HepG2 (cell line): ENCODE measurements around the gene ALDH7A1. TPM values are rescaled to one million over a fixed set of nuclear protein-coding genes. Genes with fewer than 3 reads are reported as not detected.

Experiments used
- ATAC-seq: fragments of 200-7000 bp; cut with Tn5 transposase; 3 replicates; pipeline ENCODE4 v1.9.1; 2020; ENCODE audit warnings: mild to moderate bottlenecking, moderate library complexity
- BruUV-seq: library from RNA; stranded (reverse); fragments of 400-500 nt; replicated peaks from 2 replicates; lab custom pipeline; 2021; lab: Mats Ljungman, UMichigan
- CTCF ChIA-PET: fragments of 300-600 bp; formaldehyde crosslinking; extraction: SDS; loops from one replicate; lab custom pipeline; 2021; ENCODE audit warnings: low total read pairs, inconsistent platforms, low intra/inter-chr PET ratio; lab: Yijun Ruan, JAX
- POLR2A ChIA-PET: fragments of 350-600 bp; sonication (Branson Sonifier 250); formaldehyde crosslinking; loops from one replicate; lab custom pipeline; 2020; ENCODE audit warnings: antibody characterized with exemption, inconsistent platforms; lab: Yijun Ruan, JAX
- DNase-seq: peaks from one replicate; pipeline ENCODE4 v3.0.0-alpha.2; 2015; ENCODE audit warnings: low spot score
- FAIRE-seq: peaks from 3 replicates; lab custom pipeline; 2011; peaks lifted over from hg19 to GRCh38; lab: Jason Lieb, UNC
- H2AFZ ChIP-seq: one replicate; pipeline ENCODE4 v1.6.1; 2011; ENCODE audit warnings: low read length, inconsistent platforms
- H3K27ac ChIP-seq: fragments of 300-600 bp; 3 replicates; pipeline ENCODE4 v1.8.0; 2011; ENCODE audit warnings: mixed run types, mild to moderate bottlenecking, mixed read lengths, low read length, inconsistent platforms; ENCODE audit not compliant: insufficient read depth; ENCODE audit errors: extremely low read length
- H3K27me3 ChIP-seq, 2 experiments: fragments of 200-600 bp in 1 of 2; 2 replicates in 1 of 2; 3 replicates in 1 of 2; pipeline versions ENCODE4 v1.6.0 to v1.8.0; 2011; ENCODE audit warnings: low read length in 2 of 2, mild to moderate bottlenecking in 2 of 2, moderate library complexity in 2 of 2, inconsistent platforms in 1 of 2; ENCODE audit not compliant: insufficient read depth in 2 of 2, control insufficient read depth in 1 of 2
- H3K36me3 ChIP-seq, 2 experiments: fragments of 200-600 bp in 1 of 2; replicated peaks in 1 of 2; 2 replicates in 1 of 2; 3 replicates in 1 of 2; pipeline versions ENCODE4 v1.5.1 to v1.8.0; 2011; ENCODE audit warnings: low read length in 2 of 2, inconsistent platforms in 1 of 2; ENCODE audit not compliant: insufficient read depth in 2 of 2, control insufficient read depth in 1 of 2
- H3K4me1 ChIP-seq: 2 replicates; pipeline ENCODE4 v1.5.1; 2012; ENCODE audit warnings: low read length, inconsistent platforms; ENCODE audit not compliant: insufficient read depth
- H3K4me2 ChIP-seq: 2 replicates; pipeline ENCODE4 v1.6.0; 2011; ENCODE audit warnings: low read depth, low read length, inconsistent platforms
- H3K4me3 ChIP-seq, 3 experiments: fragments of 200-600 bp in 1 of 3; sonication (generic), shearing (Covaris generic) in 1 of 3; replicated peaks in 1 of 3; 2 replicates each; pipeline ENCODE4 v1.5.1; 2011 to 2016; ENCODE audit warnings: low read length in 3 of 3, inconsistent platforms in 2 of 3, low read depth in 2 of 3, mild to moderate bottlenecking in 2 of 3, control low read depth in 1 of 3, mixed read lengths in 1 of 3; ENCODE audit not compliant: insufficient read depth in 1 of 3
- H3K79me2 ChIP-seq: one replicate; pipeline ENCODE4 v1.6.1; 2011; ENCODE audit warnings: low read length, inconsistent platforms; ENCODE audit not compliant: insufficient read depth
- H3K9ac ChIP-seq: 2 replicates; pipeline ENCODE4 v1.6.0; 2011; ENCODE audit warnings: mild to moderate bottlenecking, low read depth, low read length, inconsistent platforms; ENCODE audit not compliant: insufficient read depth
- H3K9me3 ChIP-seq: 2 replicates; pipeline ENCODE4 v1.5.1; 2012; ENCODE audit warnings: mild to moderate bottlenecking, low read length
- H4K20me1 ChIP-seq: 2 replicates; pipeline ENCODE4 v1.6.0; 2011; ENCODE audit warnings: inconsistent platforms, mild to moderate bottlenecking, low read length, moderate library complexity; ENCODE audit not compliant: insufficient read depth
- CEBPG ChIP-seq: IDR thresholded peaks from 2 replicates; pipeline ENCODE4 v1.6.1; 2016
- CHD2 ChIP-seq: IDR thresholded peaks from 2 replicates; pipeline ENCODE4 v1.6.1; 2011; ENCODE audit warnings: low read depth, low read length, improper control_type of control experiment
- FOXK2 ChIP-seq: fragments of 450-650 bp; IDR thresholded peaks from 2 replicates; pipeline ENCODE4 v1.6.1; 2016
- GABPA ChIP-seq, 2 experiments: IDR thresholded peaks; 2 replicates each; pipeline ENCODE4 v1.6.1; 2011 to 2016; ENCODE audit warnings: low read depth in 2 of 2, low read length in 1 of 2, missing biosample characterization in 1 of 2, missing genetic modification characterization in 1 of 2
- GZF1 ChIP-seq: sonication (generic); formaldehyde crosslinking; IDR thresholded peaks from 2 replicates; pipeline ENCODE4 v1.5.1; 2020; ENCODE audit warnings: mild to moderate bottlenecking, missing genetic modification reagents
- PRDM4 ChIP-seq: sonication (generic); formaldehyde crosslinking; IDR thresholded peaks from 2 replicates; pipeline ENCODE4 v1.9.0; 2021; ENCODE audit warnings: missing genetic modification reagents, borderline replicate concordance
- RAD21 ChIP-seq: fragments of 450-650 bp; formaldehyde crosslinking; IDR thresholded peaks from 2 replicates; pipeline ENCODE4 v1.5.0; 2020; ENCODE audit warnings: mild to moderate bottlenecking
- SALL1 ChIP-seq: sonication (generic); formaldehyde crosslinking; IDR thresholded peaks from 2 replicates; pipeline ENCODE4 v1.8.0; 2022; ENCODE audit warnings: mild to moderate bottlenecking, missing genetic modification reagents
- SAP130 ChIP-seq: IDR thresholded peaks from 2 replicates; pipeline ENCODE4 v1.6.1; 2016; ENCODE audit warnings: low read depth
- TAF1 ChIP-seq: sonication (generic); formaldehyde crosslinking; IDR thresholded peaks from 2 replicates; pipeline ENCODE4 v1.4.0; 2020; ENCODE audit warnings: missing genetic modification reagents
- ZFX ChIP-seq: sonication (generic); formaldehyde crosslinking; IDR thresholded peaks from 2 replicates; pipeline ENCODE4 v1.4.0; 2020; ENCODE audit warnings: mild to moderate bottlenecking, low read depth, missing genetic modification reagents, moderate library complexity
- ZNF33B ChIP-seq: sonication (generic); formaldehyde crosslinking; IDR thresholded peaks from 2 replicates; pipeline ENCODE4 v1.5.1; 2020; ENCODE audit warnings: mild to moderate bottlenecking, missing genetic modification reagents
- ZNF83 ChIP-seq: sonication (generic); formaldehyde crosslinking; IDR thresholded peaks from 2 replicates; pipeline ENCODE4 v1.4.0; 2020; ENCODE audit warnings: missing genetic modification reagents, mild to moderate bottlenecking, borderline replicate concordance
- WGBS: methylation state at CpG from one replicate; pipeline ENCODE4 v1.1.6; 2017; ENCODE audit warnings: low lambda C conversion rate; 5-methylcytosine and 5-hydroxymethylcytosine counted together
- in situ Hi-C: cut with HindIII; loops from 2 replicates; pipeline ENCODE4 v1.10.0; 2017; ENCODE audit warnings: low pct_unique_long_range_greater_than_20kb; ENCODE audit not compliant: extremely low pct_ligation_motif_present
- intact Hi-C: fragments of 100-400 bp; cut with micrococcal nuclease; formaldehyde crosslinking; loops from one replicate; pipeline ENCODE4 v1.10.0; 2022; ENCODE audit not compliant: unreplicated experiment
- polyA plus RNA-seq, 8 experiments: library from polyadenylated mRNA; depleted of rRNA in 3 of 8; stranded (reverse) in 7 of 8; unstranded in 1 of 8; fragments of >200 nt; fragmentation: Illumina TruSeq in 4 of 8; extraction: Trizol in 4 of 8; gene quantifications; 2 replicates each; pipeline versions ENCODE4 v1.2.1 to v1.2.3, GENCODE V29; 2011 to 2016; ENCODE audit warnings: low read depth in 4 of 8, missing spikeins in 1 of 8, mixed read lengths in 1 of 8; ENCODE audit not compliant: insufficient read depth in 1 of 8
- total RNA-seq, 5 experiments: library from RNA; depleted of rRNA; stranded (reverse); fragments of >200 nt; fragmentation: Illumina TruSeq; extraction: Trizol; gene quantifications; 2 replicates each; pipeline ENCODE4 v1.2.3, GENCODE V29; 2016; ENCODE audit warnings: low read depth in 1 of 5

Gene ALDH7A1
- total and polyA plus RNA-seq, 2 of the 13 experiments (the other 11 are each of a cell fraction or from before 2014, with no cell fraction given) = 69.0 to 100 TPM

- Histone ChIP-seq H3K4me3 (no peak overlapping the region), H4K20me1 (no peaks in the 10 kb centered on the region), H3K4me2 (no peak overlapping the region), H3K27ac (no peak overlapping the region), H3K27me3 (no peaks in the 10 kb centered on the region), H2AFZ (no peak overlapping the region), H3K4me1 (peaks cover 14% of the 10 kb centered on the region), H3K9ac (no peak overlapping the region), H3K9me3 (no peaks in the 10 kb centered on the region), H3K36me3 (no peaks in the 10 kb centered on the region), H3K79me2 (no peaks in the 10 kb centered on the region)
- no peak for FAIRE-seq
- ATAC-seq = no peak
- no TSS peak for BruUV-seq
- intact Hi-C loops (loop anchor here (5.0 kb wide), 1 partner anchor 1794 kb away; no protein-coding TSS in a partner anchor), in situ Hi-C loops (no loop called here)
- no peak for DNase-seq
- ChIA-PET CTCF (no interaction called here), POLR2A (no interaction called here)
- TF ChIP-seq ZNF33B (CRISPR knock-in tag) (no peak), ZNF83 (CRISPR knock-in tag) (no peak), FOXK2 (no peak), CEBPG (CRISPR knock-in tag) (no peak), RAD21 (CRISPR knock-in tag) (no peak)
- TF ChIP-seq, all 625 proteins: peak for 0
Measured at GRCh38 chr5:126526493-126526892, 68.5 kb downstream of the ALDH7A1 start.

GRCh38 chr5:126525630-126526245, 69.3 kb downstream of the ALDH7A1 start:
- no peak overlapping the region for H3K27ac ChIP-seq
- POLR2A ChIA-PET = no interaction called here
- no peaks in the 10 kb centered on the region for H3K9me3 ChIP-seq
- H4K20me1 ChIP-seq = no peaks in the 10 kb centered on the region
- H3K27me3 ChIP-seq = no peaks in the 10 kb centered on the region
- no TSS peak for BruUV-seq
- ATAC-seq (peak; percentile 95), FAIRE-seq (no peak), DNase-seq (peak; percentile 40)
- H3K36me3 ChIP-seq = no peaks in the 10 kb centered on the region
- 0 out of 2 replicates have a peak, but pooled peaks cover 7% of the 10 kb centered on the region for H3K4me1 ChIP-seq
- no peaks in the 10 kb centered on the region for H3K79me2 ChIP-seq
- peak overlapping the region; percentile 82 for H3K4me2 ChIP-seq
- 17% methylated on average over 5 of the region's 5 CpGs for WGBS
- CTCF ChIA-PET = no interaction called here
- H3K9ac ChIP-seq = peak overlapping the region; percentile 66; the same call in 1 of the 2 replicates
- H3K4me3 ChIP-seq = peak overlapping the region; percentile 16 to 52 (median 46); a peak in 5 of 6 replicates
- peak overlapping the region; percentile 93 for H2AFZ ChIP-seq
- in situ Hi-C loops = no loop called here
- intact Hi-C loops = loop anchor here (5.0 kb wide), 1 partner anchor 1793 kb away; no protein-coding TSS in a partner anchor
- peak; percentile 40 for TF ChIP-seq SALL1
- TF ChIP-seq GZF1 (CRISPR knock-in tag) = no peak
- TF ChIP-seq SAP130 = peak; percentile 43; the same call in 1 of the 2 replicates
- no peak for TF ChIP-seq GABPA (IDR thresholded peaks at IDR 0.05; ENCODE audit: low read depth, low read length)
- 0 out of 2 replicates have a peak, but pooled peaks have one; percentile 28 for TF ChIP-seq GABPA (CRISPR knock-in tag; IDR thresholded peaks at IDR 0.05; ENCODE audit: low read depth)
- peak; percentile 48; the same call in 1 of the 2 replicates for TF ChIP-seq TAF1 (CRISPR knock-in tag)
- TF ChIP-seq ZNF83 (CRISPR knock-in tag) = no peak
- no peak for TF ChIP-seq CHD2
- peak; percentile 33; the same call in 1 of the 2 replicates for TF ChIP-seq ZFX (CRISPR knock-in tag)
- no peak for TF ChIP-seq PRDM4 (CRISPR knock-in tag)
